ENCODE results near the gene KCNA3. TPM values are rescaled to one million over a fixed set of nuclear protein-coding genes. Genes with fewer than 3 reads are reported as not detected.

Gene KCNA3
- total and polyA plus RNA-seq, 9 of the 15 experiments (the other 6 are each of a cell fraction or from before 2014, with no cell fraction given) = not detected

DNA sequence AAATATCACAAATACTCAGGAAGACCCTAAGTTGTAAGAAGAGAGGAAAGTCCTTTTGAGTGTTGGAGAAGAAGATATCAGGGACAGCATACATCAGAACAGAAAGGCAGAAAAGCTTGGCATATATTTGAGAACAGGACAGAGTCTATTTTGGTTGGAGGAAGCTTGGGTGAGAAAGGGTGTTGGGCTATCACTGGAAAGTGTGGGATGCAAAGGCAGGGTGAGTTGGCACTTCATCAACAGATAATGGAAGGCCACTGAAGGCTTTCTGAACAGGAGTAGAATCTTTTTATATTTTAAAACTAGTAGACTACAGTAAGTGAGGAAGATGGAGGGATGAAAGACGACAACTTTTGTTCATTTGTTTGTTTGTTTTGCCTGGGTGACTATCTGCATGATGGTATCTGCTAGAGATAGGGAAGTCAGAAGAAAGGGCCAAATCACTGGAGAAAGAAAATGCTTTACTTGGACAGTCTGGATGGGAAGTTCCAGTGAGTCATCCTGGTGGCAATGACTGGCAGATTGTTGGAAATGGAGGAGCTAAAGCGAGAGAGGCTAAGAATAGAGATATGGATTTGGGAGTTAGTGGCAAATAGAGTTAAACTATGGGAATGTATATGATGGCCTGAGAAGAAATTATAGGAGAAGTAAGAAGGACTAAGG lies 34.9 kb downstream of the KCNA3 start (continued):
- TF ChIP-seq RFX1 (IDR thresholded peaks at IDR 0.05) (0 out of 2 replicates have a peak, but pooled peaks have one; percentile 13), NFE2 (IDR thresholded peaks at IDR 0.05; ENCODE audit: low read depth) (peak; percentile 26; the same call in 1 of the 2 replicates), TEAD1 (CRISPR knock-in tag; IDR thresholded peaks at IDR 0.05) (no peak), NRF1 (conservative IDR thresholded peaks at IDR 0.05 in 1 of 2, IDR thresholded peaks at IDR 0.05 in 1 of 2) (no peak), TAF1 (IDR thresholded peaks at IDR 0.05; ENCODE audit: control insufficient read depth, extremely low read depth, insufficient read depth, low read length, severe bottlenecking) (no peak), FOSL1 (tag; conservative IDR thresholded peaks at IDR 0.05) (peak; percentile 68)
- TF ChIP-seq, protein P1, sequence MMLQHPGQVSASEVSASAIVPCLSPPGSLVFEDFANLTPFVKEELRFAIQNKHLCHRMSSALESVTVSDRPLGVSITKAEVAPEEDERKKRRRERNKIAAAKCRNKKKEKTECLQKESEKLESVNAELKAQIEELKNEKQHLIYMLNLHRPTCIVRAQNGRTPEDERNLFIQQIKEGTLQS (IDR thresholded peaks at IDR 0.05) = peak; percentile 43
- TF ChIP-seq, protein P1 (CRISPR knock-in tag; conservative IDR thresholded peaks at IDR 0.05) = no peak
- TF ChIP-seq, protein P2, sequence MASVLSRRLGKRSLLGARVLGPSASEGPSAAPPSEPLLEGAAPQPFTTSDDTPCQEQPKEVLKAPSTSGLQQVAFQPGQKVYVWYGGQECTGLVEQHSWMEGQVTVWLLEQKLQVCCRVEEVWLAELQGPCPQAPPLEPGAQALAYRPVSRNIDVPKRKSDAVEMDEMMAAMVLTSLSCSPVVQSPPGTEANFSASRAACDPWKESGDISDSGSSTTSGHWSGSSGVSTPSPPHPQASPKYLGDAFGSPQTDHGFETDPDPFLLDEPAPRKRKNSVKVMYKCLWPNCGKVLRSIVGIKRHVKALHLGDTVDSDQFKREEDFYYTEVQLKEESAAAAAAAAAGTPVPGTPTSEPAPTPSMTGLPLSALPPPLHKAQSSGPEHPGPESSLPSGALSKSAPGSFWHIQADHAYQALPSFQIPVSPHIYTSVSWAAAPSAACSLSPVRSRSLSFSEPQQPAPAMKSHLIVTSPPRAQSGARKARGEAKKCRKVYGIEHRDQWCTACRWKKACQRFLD (CRISPR knock-in tag; IDR thresholded peaks at IDR 0.05) = no peak
